Measurements from ENCODE around the gene SLC38A10.

Gene SLC38A10

DNA sequence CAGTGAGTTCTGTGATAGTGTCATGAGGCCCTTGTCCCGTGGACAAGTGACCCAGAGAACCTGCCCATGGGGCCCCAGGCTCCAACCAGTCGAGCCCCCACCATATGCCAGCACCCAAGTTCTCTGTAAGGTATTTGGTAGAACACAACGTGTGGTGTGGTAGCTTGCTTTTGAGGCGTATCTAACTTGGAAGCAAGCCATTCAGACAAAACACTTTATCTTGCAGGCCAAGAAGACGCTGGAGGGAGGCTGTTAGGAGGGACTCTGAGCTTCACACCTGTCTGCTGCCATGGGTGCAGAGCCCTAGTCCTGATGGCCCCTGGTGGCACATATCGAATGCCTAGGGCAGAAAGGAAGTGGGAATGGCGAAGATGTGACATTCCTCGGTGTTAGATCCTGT lies 54.3 kb downstream of the SLC38A10 start:
- H3K4me1 Mint-ChIP-seq (ENCODE audit: low read depth): peaks cover 16% of the 10 kb centered on the region
- H3K27me3 Mint-ChIP-seq (ENCODE audit: low read depth): no peaks in the 10 kb centered on the region
- peak overlapping the region; percentile 96 for H3K4me3 Mint-ChIP-seq
- no peak overlapping the region for H3K27ac Mint-ChIP-seq
- H3K36me3 Mint-ChIP-seq (ENCODE audit: low read depth): peaks cover 18% of the 10 kb centered on the region
- H3K9me3 Mint-ChIP-seq: no peaks in the 10 kb centered on the region
- DNase-seq (ENCODE audit: low spot score): no peak

DNA sequence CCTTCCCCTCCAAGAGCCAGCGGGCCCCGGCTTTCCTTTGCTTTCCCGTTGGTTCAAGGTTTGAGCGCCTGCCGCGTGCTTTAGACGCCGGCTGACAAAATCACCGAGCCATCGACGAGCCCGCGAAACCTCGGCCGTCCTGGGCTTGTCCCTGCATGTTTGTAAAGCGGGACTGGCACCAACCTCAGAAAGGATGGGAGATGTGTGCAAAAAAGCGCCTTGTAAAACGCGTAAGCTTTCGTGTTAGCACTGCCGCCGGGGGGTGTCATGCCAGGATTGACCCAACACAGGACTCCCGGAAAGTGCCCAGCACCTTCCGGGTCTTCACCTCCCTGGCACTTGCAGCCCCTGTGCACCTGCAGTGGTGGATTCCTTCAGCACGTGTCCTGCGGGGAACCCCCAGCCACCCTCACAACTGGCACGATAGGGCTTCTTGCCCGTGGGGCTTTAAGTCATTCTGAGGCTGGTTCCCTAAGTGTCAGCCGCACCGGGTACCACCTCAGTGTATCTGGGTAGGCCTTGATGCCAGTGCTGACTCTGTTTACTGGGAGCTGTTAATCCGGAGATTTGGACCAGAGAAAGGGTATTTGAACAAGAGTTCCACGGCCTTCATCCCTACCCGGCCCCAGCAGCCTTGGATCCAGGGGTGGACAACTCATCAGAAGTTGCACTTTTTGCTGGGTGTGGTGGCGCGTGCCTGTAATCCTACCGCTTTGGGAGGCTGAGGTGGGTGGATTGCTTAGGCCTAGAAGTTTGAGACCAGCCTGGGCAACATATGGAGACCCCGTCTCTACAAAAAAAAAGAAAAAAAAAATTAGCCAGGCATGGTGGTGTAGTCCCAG lies 55.2 kb downstream of the SLC38A10 start:
- Mint-ChIP-seq H3K4me3 (peak overlapping the region; percentile 96), H3K9me3 (no peaks in the 10 kb centered on the region), H3K27me3 (ENCODE audit: low read depth) (no peaks in the 10 kb centered on the region), H3K4me1 (ENCODE audit: low read depth) (peaks cover 16% of the 10 kb centered on the region), H3K27ac (peak overlapping the region; percentile 97), H3K36me3 (ENCODE audit: low read depth) (peaks cover 14% of the 10 kb centered on the region)
- peak; percentile 31 for DNase-seq (ENCODE audit: low spot score)

DNA sequence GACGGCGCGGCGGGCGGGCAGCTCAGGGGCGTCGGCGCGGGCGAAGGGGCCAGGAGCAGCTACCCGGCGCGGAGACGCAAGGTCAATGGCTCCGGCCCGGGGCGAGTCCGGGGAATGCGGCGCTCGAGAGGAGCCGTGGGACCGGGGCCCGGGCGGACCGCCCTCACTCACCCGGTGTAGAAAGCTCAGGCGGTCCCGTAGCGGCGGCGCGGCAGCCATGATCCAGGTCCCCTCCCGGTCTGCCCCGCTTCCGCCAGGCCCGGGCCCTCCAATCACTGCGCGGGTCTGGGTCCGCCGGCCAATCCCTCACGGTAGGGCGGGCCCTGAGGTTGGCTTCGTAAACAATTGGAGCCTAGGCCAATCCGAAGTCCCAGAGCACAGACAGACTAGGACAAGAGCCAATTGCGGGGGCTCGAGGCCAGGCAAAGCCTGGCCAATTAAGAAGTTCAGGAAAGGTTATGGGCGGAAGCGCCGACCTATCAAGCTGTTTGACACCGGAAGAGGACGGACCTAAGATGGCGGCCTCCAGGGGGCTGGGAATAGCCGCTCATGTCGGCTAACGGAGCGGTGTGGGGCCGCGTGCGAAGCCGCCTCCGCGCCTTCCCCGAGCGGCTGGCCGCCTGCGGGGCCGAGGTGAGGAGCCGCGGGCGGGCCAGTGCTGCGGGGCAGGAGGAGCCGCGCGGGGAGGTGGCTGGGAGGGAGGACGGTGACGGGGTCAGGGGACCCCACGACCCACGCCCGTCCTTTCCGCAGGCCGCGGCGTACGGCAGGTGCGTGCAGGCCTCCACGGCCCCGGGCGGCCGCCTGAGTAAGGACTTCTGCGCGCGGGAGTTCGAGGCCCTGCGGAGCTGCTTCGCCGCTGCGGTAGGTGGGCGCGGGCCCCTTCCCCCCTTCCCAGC lies 56.0 kb downstream of the SLC38A10 start, which contains the start of the genes NDUFAF8 and TEPSIN:
Gene NDUFAF8 (plus strand): TSS at position 504 of the 899 bp plus-strand sequence. CDS start 46 bp downstream, at position 550.
Gene TEPSIN (minus strand): TSS at position 241 of the 899 bp plus-strand sequence. CDS start 22 bp downstream, at position 219.
- peak within 1 kb of the TSS; percentile 97 for H3K27ac Mint-ChIP-seq
- peaks cover 10% of the 10 kb centered on the region for H3K36me3 Mint-ChIP-seq (ENCODE audit: low read depth)
- DNase-seq (ENCODE audit: low spot score): peak; percentile 97
- no peaks in the 10 kb centered on the region for H3K27me3 Mint-ChIP-seq (ENCODE audit: low read depth)
- H3K4me3 Mint-ChIP-seq: peak within 1 kb of the TSS; percentile 96
- H3K4me1 Mint-ChIP-seq (ENCODE audit: low read depth): peaks cover 16% of the 10 kb centered on the region
- H3K9me3 Mint-ChIP-seq: no peaks in the 10 kb centered on the region

DNA sequence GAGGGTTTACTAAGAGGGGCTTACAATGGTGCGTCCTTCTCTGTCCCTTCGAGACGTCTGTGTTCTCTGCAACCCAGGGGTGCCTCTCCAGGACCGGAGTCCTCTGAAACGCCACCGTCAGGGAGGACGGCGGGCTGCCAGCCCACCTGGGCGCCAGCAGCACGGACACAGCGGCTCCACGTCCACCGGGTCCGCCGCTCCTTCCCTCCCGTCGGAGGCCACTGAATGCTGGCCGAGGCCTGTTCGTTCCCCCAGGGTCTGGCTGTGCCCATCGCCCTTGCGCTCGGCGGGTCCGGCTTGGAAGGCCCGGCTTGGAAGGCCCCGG lies 56.7 kb downstream of the SLC38A10 start:
- no peaks in the 10 kb centered on the region for H3K9me3 Mint-ChIP-seq
- peaks cover 10% of the 10 kb centered on the region for H3K36me3 Mint-ChIP-seq (ENCODE audit: low read depth)
- peak overlapping the region; percentile 79 for H3K4me3 Mint-ChIP-seq
- no peak overlapping the region for H3K27ac Mint-ChIP-seq
- DNase-seq (ENCODE audit: low spot score): no peak
- H3K27me3 Mint-ChIP-seq (ENCODE audit: low read depth): no peaks in the 10 kb centered on the region
- H3K4me1 Mint-ChIP-seq (ENCODE audit: low read depth): peaks cover 16% of the 10 kb centered on the region

DNA sequence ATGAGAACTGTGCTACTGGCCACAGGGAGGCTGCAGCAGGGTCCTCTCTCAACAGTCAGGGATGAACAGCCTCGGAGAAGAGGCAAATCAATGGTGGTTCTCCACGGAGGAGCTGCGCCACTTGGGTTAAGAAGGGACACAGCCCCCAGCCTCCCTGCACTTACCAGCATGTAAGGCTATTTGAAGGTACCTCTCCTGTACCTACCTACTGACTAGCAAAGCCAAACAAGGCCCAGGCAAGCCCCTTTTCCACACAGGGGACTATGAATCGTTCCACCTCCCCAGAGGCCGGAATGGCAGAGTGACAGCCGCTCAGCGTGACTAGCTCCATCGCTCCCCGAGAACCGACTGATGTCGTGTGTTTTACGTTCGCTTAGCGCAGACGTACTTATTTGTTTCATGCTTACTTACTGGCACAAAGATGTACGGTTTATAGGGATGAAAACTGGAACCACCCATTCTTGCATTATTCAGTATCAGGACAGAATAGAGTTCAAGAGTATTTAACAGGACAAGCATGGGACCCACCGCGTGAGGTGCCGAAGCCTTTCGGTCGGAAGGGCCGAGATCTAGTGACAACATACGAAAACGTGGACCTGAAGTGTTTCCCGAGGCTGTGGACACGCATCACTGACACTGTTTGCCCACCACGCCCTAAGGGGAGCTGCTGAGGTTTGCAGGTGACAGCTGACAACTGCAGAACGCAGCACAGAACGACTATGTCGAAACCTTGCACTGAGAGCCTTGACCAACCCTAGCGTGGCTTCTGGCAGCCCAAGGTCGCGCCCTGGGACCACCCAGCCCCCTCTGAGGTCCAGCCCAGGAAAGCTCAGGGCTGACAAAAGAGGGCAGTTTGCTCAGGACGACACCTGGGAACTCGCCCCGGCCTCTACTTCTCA lies 57.3 kb downstream of the SLC38A10 start:
- Mint-ChIP-seq H3K9me3 (no peaks in the 10 kb centered on the region), H3K27me3 (ENCODE audit: low read depth) (no peaks in the 10 kb centered on the region), H3K4me1 (ENCODE audit: low read depth) (peaks cover 16% of the 10 kb centered on the region), H3K4me3 (peak overlapping the region; percentile 79), H3K36me3 (ENCODE audit: low read depth) (peaks cover 10% of the 10 kb centered on the region), H3K27ac (peak overlapping the region; percentile 69)
- no peak for DNase-seq (ENCODE audit: low spot score)

DNA sequence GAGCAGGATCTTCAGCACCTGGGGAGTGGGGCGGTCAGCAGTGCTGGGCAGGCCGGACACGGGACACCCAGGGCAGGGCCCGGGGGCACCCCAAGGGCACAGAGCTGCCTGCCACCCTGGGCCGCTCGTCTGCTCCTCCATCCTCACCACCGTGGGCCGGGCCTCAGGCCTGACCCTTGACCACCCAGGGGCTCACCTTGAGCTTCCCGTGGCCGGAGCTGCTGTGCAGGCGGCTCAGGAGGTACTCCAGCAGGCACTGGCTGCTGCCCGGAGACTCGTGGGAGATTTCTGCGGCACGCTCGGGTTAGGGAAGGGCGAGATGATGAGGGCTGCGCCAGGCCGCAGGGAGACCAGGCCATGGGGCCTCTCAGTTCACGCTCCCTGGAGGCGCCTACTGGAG lies 58.3 kb downstream of the SLC38A10 start:
- no peak overlapping the region for H3K4me3 Mint-ChIP-seq
- H3K27me3 Mint-ChIP-seq (ENCODE audit: low read depth): no peaks in the 10 kb centered on the region
- no peak for DNase-seq (ENCODE audit: low spot score)
- no peak overlapping the region for H3K27ac Mint-ChIP-seq
- H3K4me1 Mint-ChIP-seq (ENCODE audit: low read depth): peaks cover 12% of the 10 kb centered on the region
- peaks cover 7% of the 10 kb centered on the region for H3K36me3 Mint-ChIP-seq (ENCODE audit: low read depth)
- H3K9me3 Mint-ChIP-seq: no peaks in the 10 kb centered on the region

DNA sequence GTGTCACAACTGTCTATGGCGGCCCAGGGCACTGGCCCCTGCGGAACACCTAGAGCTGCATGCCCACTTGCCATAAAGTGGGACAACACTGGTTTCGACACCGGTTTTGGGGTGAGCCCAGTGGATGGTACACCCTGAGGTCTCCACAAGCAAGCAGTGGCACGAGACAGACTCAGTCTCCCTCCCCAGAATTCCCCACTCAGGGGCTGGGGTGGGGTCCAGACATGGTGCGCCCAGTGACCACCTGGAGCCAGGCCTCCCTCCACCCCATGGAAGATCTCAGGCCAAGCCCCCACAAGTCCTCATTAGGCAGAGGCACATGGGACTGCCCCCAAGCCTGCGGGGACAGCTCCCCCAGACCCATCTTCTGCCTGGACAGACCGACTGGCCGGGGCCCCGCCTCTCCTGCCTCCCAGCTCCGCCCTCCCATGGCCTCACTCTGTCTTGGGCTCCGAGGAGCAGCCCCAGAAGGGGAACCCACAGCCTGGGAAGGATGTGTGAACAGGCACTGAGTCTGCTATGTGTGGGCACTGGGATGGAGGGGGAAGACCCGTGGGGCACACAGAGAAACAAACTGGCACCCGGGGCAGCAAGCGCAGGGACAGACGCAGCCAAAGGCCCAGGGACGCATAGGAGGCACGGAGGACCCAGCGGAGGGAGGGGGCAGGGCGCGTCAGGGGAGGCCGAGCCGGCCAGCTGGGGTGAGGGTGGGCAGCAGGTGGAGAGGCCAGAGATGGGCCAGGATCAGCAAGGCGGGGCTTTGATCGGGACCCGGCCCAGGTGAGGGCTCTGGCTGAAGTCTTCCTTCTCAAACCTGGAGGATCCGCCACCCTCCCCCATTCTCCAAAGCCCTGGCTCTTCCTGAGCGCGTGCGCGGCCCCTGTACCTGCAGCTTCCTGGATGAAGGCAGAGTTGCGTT lies 59.0 kb downstream of the SLC38A10 start:
- no peak for DNase-seq (ENCODE audit: low spot score)
- peaks cover 12% of the 10 kb centered on the region for H3K4me1 Mint-ChIP-seq (ENCODE audit: low read depth)
- no peaks in the 10 kb centered on the region for H3K27me3 Mint-ChIP-seq (ENCODE audit: low read depth)
- H3K4me3 Mint-ChIP-seq: no peak overlapping the region
- no peaks in the 10 kb centered on the region for H3K9me3 Mint-ChIP-seq
- peaks cover 7% of the 10 kb centered on the region for H3K36me3 Mint-ChIP-seq (ENCODE audit: low read depth)
- no peak overlapping the region for H3K27ac Mint-ChIP-seq

DNA sequence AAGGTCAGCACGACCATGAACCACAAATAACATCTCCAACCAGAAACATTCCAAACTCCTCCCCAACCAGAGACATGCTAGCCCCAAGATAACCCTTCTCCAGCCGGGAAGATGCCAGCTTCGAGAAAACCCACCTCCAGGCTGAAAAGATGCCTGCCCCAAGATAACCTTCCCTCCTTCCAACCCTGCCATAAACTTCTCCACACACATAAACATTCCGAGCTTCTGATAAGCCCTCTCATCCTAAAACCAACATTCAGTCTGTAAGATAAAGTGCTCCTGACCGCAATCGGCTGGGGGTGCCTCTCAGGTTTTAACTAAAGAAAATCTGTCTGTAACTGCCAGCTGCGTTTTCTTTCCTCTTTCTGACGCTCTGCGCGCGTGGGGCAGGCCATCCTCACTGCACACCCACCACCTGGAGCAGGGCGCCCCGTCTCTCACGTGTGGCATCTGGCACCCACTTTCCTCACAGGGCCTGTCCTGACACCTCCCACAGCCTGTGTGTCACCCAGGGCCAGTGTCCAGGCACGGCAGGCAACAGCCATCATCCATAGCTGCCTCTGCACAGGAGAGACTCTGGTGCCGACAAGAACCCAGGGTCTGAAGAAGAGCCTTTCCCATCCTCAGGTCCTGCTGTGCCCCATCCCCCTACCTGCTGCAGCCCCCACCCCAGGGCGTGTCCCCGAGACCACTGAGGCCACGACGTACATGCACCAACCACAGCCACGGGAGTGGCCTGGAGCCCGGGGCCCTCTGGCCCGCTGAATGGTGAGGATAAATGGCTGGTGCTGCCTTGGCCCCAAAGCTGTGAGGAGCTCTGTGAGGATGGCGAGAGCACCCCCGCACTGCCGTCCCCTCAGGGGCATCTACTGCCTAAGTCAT lies 59.9 kb downstream of the SLC38A10 start:
- H3K4me3 Mint-ChIP-seq: no peak overlapping the region
- peaks cover 6% of the 10 kb centered on the region for H3K4me1 Mint-ChIP-seq (ENCODE audit: low read depth)
- H3K36me3 Mint-ChIP-seq (ENCODE audit: low read depth): peaks cover 11% of the 10 kb centered on the region
- no peak for DNase-seq (ENCODE audit: low spot score)
- no peak overlapping the region for H3K27ac Mint-ChIP-seq
- H3K27me3 Mint-ChIP-seq (ENCODE audit: low read depth): no peaks in the 10 kb centered on the region
- H3K9me3 Mint-ChIP-seq: no peaks in the 10 kb centered on the region

DNA sequence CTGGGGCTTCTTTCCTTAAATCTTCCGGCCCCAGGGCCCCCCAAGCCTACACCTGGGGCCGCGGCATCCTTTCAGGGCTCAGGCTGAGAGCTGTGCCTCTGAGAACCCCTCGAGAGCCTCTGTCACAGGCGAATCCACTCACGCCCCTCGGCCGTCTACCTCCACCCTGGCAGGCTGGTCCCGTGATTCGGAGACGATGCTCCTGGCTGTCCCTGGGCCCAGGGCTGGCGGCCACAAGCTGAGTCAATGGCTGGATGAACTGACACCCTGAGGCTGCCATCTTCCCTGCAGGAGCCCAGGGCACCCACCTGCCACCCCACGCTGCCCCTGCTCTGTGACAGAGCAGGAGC lies 60.6 kb downstream of the SLC38A10 start:
- H3K27ac Mint-ChIP-seq: no peak overlapping the region
- DNase-seq (ENCODE audit: low spot score): no peak
- H3K4me3 Mint-ChIP-seq: no peak overlapping the region
- peaks cover 16% of the 10 kb centered on the region for H3K36me3 Mint-ChIP-seq (ENCODE audit: low read depth)
- no peaks in the 10 kb centered on the region for H3K27me3 Mint-ChIP-seq (ENCODE audit: low read depth)
- peaks cover 5% of the 10 kb centered on the region for H3K4me1 Mint-ChIP-seq (ENCODE audit: low read depth)
- H3K9me3 Mint-ChIP-seq: no peaks in the 10 kb centered on the region

DNA sequence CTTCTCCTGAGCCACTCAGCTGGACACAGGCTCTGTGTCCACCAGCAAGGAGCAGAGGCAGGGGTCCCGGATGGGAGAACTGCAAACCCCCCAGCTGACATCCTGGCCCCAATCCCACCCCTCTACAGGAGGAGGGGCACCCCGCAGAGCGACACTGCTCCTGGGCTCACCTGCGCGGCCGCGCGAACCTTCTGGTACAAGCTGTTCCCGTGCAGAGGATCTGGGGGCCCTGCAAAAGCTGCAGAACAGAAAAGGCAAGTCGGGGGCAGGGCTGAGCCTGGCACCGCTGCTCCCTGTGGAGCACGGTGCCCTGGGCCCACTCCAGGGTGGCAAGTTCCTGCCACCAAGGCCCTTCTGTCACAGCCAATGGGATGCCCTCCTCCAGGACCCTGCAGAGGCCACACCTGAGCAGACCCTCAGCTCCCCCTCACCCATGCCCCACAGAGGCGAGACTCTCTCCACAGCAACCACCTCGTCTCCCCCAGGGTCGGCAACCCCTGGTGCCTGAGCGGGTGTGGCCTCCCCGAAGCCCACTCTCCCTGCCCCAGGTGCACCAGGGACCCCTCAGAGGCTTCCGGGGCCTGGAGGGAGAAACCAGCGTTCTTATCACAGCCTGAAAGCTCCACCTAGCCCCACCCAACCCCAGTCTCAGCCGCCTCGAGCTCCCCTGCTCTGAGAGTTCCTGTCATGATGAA lies 61.1 kb downstream of the SLC38A10 start:
- Mint-ChIP-seq H3K9me3 (no peaks in the 10 kb centered on the region), H3K36me3 (ENCODE audit: low read depth) (peaks cover 16% of the 10 kb centered on the region), H3K27ac (no peak overlapping the region), H3K4me3 (no peak overlapping the region), H3K4me1 (ENCODE audit: low read depth) (peaks cover 5% of the 10 kb centered on the region), H3K27me3 (ENCODE audit: low read depth) (no peaks in the 10 kb centered on the region)
- no peak for DNase-seq (ENCODE audit: low spot score)

DNA sequence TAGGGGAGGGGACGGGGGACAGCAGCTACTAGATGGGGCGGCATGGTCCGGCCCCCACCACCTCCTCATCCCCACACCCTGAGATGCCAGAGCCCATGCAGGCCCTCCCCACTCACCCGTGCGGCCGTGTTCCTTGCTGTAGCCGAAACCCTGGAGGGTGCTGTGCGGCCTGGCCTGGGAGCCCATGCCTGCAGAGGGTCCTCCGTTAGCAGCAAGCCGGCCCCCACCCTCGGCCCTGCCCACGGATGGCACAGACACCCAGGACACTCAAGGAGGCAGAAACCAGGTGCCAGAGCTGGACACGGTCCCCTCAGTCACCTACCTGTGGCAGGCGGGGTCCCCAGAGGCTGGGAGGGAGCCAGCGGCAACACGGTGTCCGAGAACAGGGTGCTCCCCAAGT lies 61.8 kb downstream of the SLC38A10 start:
- Mint-ChIP-seq H3K4me1 (ENCODE audit: low read depth) (peaks cover 5% of the 10 kb centered on the region), H3K36me3 (ENCODE audit: low read depth) (peaks cover 18% of the 10 kb centered on the region), H3K27ac (no peak overlapping the region), H3K27me3 (ENCODE audit: low read depth) (no peaks in the 10 kb centered on the region), H3K4me3 (no peak overlapping the region), H3K9me3 (no peaks in the 10 kb centered on the region)
- DNase-seq (ENCODE audit: low spot score): no peak
